GM23338 (cell line): Measurements from ENCODE around the gene ZIC2. TPM values are rescaled to one million over a fixed set of nuclear protein-coding genes. Genes with fewer than 3 reads are reported as not detected.
"Not testable (repeated sequence)": the region's sequence is repeated elsewhere in the genome, so short reads cannot be mapped to it uniquely, and the experiment has no call there.

Experiments used
- ATAC-seq: fragments of 200-7000 bp; cut with Tn5 transposase; 3 replicates; pipeline ENCODE4 v1.9.1; 2020
- DNase-seq: peaks from one replicate; pipeline ENCODE4 v3.0.0-alpha.2; 2015; ENCODE audit warnings: low spot score
- H2AFZ ChIP-seq: fragments of 200-600 bp; sonication (generic); 2 replicates; pipeline ENCODE4 v1.8.0; 2016; ENCODE audit warnings: antibody characterized with exemption, mild to moderate bottlenecking, moderate library complexity
- H3F3A ChIP-seq: fragments of 200-600 bp; sonication (generic); replicated peaks from 2 replicates; pipeline ENCODE4 v1.8.0; 2017; ENCODE audit warnings: antibody characterized with exemption, mixed run types, low read depth
- H3K27ac ChIP-seq: fragments of 200-600 bp; sonication (generic); 2 replicates; pipeline ENCODE4 v1.6.1; 2016; ENCODE audit warnings: low read depth
- H3K27me3 ChIP-seq: fragments of 200-600 bp; sonication (generic); 2 replicates; pipeline ENCODE4 v1.8.0; 2016; ENCODE audit warnings: mild to moderate bottlenecking, mixed run types, moderate library complexity; ENCODE audit not compliant: insufficient read depth
- H3K36me3 ChIP-seq: fragments of 200-600 bp; sonication (generic); 2 replicates; pipeline ENCODE4 v1.8.0; 2016; ENCODE audit warnings: mild to moderate bottlenecking; ENCODE audit not compliant: insufficient read depth
- H3K4me1 ChIP-seq: fragments of 200-600 bp; sonication (generic); 2 replicates; pipeline ENCODE4 v1.8.0; 2016; ENCODE audit warnings: mild to moderate bottlenecking, moderate library complexity; ENCODE audit not compliant: insufficient read depth
- H3K4me2 ChIP-seq: fragments of 200-600 bp; sonication (generic); 2 replicates; pipeline ENCODE4 v1.7.1; 2017; ENCODE audit warnings: mixed run types
- H3K4me3 ChIP-seq: fragments of 200-600 bp; sonication (generic); 2 replicates; pipeline ENCODE4 v1.6.1; 2016; ENCODE audit warnings: mixed run types
- H3K79me2 ChIP-seq: fragments of 200-600 bp; sonication (generic); replicated peaks from 2 replicates; pipeline ENCODE4 v1.8.0; 2017; ENCODE audit warnings: mild to moderate bottlenecking; ENCODE audit not compliant: insufficient read depth
- H3K9me2 ChIP-seq: fragments of 200-600 bp; sonication (generic); 2 replicates; pipeline ENCODE4 v1.8.0; 2017; ENCODE audit not compliant: insufficient read depth
- H4K20me1 ChIP-seq: fragments of 200-600 bp; sonication (generic); replicated peaks from 2 replicates; pipeline ENCODE4 v1.8.0; 2017; ENCODE audit warnings: mild to moderate bottlenecking; ENCODE audit not compliant: insufficient read depth
- H3K27ac Mint-ChIP-seq: 2 replicates; pipeline ENCODE4 v1.8.0; 2020; ENCODE audit warnings: inconsistent platforms, mild to moderate bottlenecking, moderate library complexity, mixed read lengths
- H3K27me3 Mint-ChIP-seq: 3 replicates; pipeline ENCODE4 v1.8.0; 2022; ENCODE audit warnings: low read depth, mild to moderate bottlenecking, moderate library complexity, mixed read lengths, inconsistent platforms; ENCODE audit not compliant: insufficient read depth, poor library complexity
- H3K36me3 Mint-ChIP-seq: 3 replicates; pipeline ENCODE4 v1.8.0; 2021; ENCODE audit warnings: low read depth, mild to moderate bottlenecking, inconsistent platforms, moderate library complexity, mixed read lengths
- H3K4me1 Mint-ChIP-seq: 3 replicates; pipeline ENCODE4 v1.8.0; 2020; ENCODE audit warnings: mild to moderate bottlenecking, inconsistent platforms, mixed read lengths
- H3K4me3 Mint-ChIP-seq: 3 replicates; pipeline ENCODE4 v1.8.0; 2021; ENCODE audit warnings: moderate library complexity, mild to moderate bottlenecking, inconsistent platforms, mixed read lengths
- H3K9me3 Mint-ChIP-seq: 3 replicates; pipeline ENCODE4 v1.8.0; 2020; ENCODE audit warnings: moderate library complexity, mild to moderate bottlenecking, inconsistent platforms, mixed read lengths
- CREB1 ChIP-seq: fragments of 250-450 bp; sonication (Bioruptor Pico); IDR thresholded peaks from 2 replicates; pipeline ENCODE4 v1.5.0; 2020; ENCODE audit warnings: low read depth, mild to moderate bottlenecking, moderate library complexity
- EZH2 ChIP-seq: fragments of 200-600 bp; sonication (generic); IDR thresholded peaks from one replicate; pipeline ENCODE4 v1.8.0; 2017; ENCODE audit warnings: antibody characterized with exemption, mild to moderate bottlenecking, low read depth; ENCODE audit not compliant: unreplicated experiment
- POLR2AphosphoS5 ChIP-seq: IDR thresholded peaks from 2 replicates; pipeline ENCODE4 v1.6.1; 2016; ENCODE audit warnings: antibody characterized with exemption, low read depth
- ZNF331 ChIP-seq: fragments of 250-450 bp; sonication (Bioruptor Pico); IDR thresholded peaks from 2 replicates; pipeline ENCODE4 v1.5.0; 2020; ENCODE audit warnings: low read depth, mild to moderate bottlenecking, moderate library complexity
- polyA plus RNA-seq: library from polyadenylated mRNA; unstranded; fragments of >200 nt; fragmentation: Nextera tagmentation; extraction: Ambion mirVana; gene quantifications from 2 replicates; pipeline ENCODE4 v1.2.1, GENCODE V29; 2016
- total RNA-seq: library from RNA; depleted of rRNA; stranded (reverse); fragments of >200 nt; shearing (Covaris generic); gene quantifications from 2 replicates; pipeline ENCODE4 v1.2.3, GENCODE V29; 2014
- TF ChIP-seq, protein P1 (sequence below), 2 experiments: fragments of 200-600 bp in 1 of 2; sonication (generic) in 1 of 2; conservative IDR thresholded peaks; 2 replicates each; pipeline versions ENCODE4 v1.5.1 to v1.6.1; 2016 to 2017; ENCODE audit warnings: antibody characterized with exemption in 2 of 2, low read depth in 2 of 2, mild to moderate bottlenecking in 2 of 2, moderate library complexity in 1 of 2
- TF ChIP-seq, protein P2 (sequence below): IDR thresholded peaks from one replicate; pipeline ENCODE4 v1.6.1; 2018; ENCODE audit warnings: antibody characterized with exemption; ENCODE audit not compliant: unreplicated experiment
- TF ChIP-seq, protein P3 (sequence below): IDR thresholded peaks from 2 replicates; pipeline ENCODE4 v1.6.1; 2016; ENCODE audit warnings: antibody characterized with exemption

ZIC2 gene
- total and polyA plus RNA-seq, 2 experiments from 2014 or later, result 63.2 to 87.9 TPM

DNA sequence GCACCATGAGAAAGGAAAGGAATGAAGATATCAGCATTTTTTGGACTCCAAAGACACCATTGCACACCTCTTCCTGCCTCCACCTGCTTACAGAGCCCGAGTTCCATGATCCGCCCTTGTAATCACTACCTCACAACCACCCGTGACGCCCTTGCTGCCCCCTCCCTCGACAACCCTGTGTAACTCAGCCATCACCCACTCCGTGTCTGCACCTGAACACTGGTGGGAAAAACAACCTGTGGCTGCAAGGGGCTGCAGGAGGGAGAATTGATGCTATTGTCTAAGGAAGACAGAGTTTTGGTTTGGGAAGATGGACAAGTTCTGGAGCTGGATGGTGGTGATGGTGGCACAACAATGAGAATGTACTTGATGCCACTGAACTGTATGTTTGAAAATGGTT is 37.0 kb upstream of the ZIC2 start (continued):
- TF ChIP-seq, protein P1, sequence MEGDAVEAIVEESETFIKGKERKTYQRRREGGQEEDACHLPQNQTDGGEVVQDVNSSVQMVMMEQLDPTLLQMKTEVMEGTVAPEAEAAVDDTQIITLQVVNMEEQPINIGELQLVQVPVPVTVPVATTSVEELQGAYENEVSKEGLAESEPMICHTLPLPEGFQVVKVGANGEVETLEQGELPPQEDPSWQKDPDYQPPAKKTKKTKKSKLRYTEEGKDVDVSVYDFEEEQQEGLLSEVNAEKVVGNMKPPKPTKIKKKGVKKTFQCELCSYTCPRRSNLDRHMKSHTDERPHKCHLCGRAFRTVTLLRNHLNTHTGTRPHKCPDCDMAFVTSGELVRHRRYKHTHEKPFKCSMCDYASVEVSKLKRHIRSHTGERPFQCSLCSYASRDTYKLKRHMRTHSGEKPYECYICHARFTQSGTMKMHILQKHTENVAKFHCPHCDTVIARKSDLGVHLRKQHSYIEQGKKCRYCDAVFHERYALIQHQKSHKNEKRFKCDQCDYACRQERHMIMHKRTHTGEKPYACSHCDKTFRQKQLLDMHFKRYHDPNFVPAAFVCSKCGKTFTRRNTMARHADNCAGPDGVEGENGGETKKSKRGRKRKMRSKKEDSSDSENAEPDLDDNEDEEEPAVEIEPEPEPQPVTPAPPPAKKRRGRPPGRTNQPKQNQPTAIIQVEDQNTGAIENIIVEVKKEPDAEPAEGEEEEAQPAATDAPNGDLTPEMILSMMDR (conservative IDR thresholded peaks at IDR 0.05; ENCODE audit: low read depth in 2 of 2), result no peak

DNA sequence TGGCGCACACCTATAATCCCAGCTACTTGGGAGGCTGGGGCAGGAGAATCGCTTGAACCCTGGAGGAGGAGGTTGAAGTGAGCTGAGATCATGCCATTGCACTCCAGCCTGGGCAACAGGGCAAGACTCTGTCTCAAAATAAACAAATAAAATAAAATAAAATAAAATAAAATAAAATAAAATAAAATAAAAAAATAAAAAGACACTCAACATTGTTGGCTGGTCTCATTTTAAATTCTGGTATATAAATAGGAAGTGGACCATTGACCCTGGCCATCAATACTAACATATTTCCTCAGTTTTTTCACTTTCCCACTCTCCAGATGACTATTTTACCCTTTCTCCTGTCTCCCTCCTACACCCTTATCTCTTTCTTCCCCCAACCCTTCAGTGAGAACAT is 36.1 kb upstream of the ZIC2 start:
- ATAC-seq, H3K27ac Mint-ChIP-seq: not testable (repeated sequence)

DNA sequence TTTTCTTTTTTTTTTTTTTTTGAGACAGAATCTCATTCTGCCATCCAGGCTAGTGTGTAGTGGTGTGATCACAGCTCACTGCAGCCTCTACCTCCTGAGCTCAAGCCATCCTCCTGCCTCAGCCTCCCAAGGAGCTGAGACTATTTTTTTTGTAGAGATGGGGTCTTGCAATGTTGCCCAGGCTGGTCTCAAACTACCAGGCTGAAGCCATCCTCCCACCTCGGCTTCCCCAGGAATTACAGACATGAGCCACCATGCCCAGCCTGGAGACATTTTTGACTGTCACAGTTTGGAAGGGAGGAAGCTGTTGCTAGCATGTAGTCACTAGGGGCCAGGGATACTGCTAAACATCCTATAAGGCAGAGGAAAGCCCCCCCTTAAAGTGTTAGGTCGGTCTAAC is 33.9 kb upstream of the ZIC2 start:
- no peak overlapping the region for H3K4me2 ChIP-seq
- H3K4me3 ChIP-seq, result no peak overlapping the region
- Mint-ChIP-seq H3K36me3 (no peaks in the 10 kb centered on the region), H3K4me1 (peaks cover 26% of the 10 kb centered on the region), H3K9me3 (no peaks in the 10 kb centered on the region), H3K4me3 (no peak overlapping the region), H3K27me3 (peaks cover 17% of the 10 kb centered on the region), H3K27ac (no peak overlapping the region)
- H4K20me1 ChIP-seq, result no peaks in the 10 kb centered on the region
- H3K36me3 ChIP-seq, result no peaks in the 10 kb centered on the region
- H3K27ac ChIP-seq, result no peak overlapping the region
- no peak overlapping the region for H2AFZ ChIP-seq
- H3K4me1 ChIP-seq, result peaks cover 8% of the 10 kb centered on the region
- DNase-seq (no peak), ATAC-seq (no peak)
- H3F3A ChIP-seq, result 0 out of 2 replicates have a peak, but pooled peaks cover 3% of the 10 kb centered on the region
- H3K27me3 ChIP-seq, result no peaks in the 10 kb centered on the region
- H3K9me2 ChIP-seq, result no peaks in the 10 kb centered on the region; the same call in 1 of the 2 replicates
- no peaks in the 10 kb centered on the region for H3K79me2 ChIP-seq
- TF ChIP-seq, protein P2, sequence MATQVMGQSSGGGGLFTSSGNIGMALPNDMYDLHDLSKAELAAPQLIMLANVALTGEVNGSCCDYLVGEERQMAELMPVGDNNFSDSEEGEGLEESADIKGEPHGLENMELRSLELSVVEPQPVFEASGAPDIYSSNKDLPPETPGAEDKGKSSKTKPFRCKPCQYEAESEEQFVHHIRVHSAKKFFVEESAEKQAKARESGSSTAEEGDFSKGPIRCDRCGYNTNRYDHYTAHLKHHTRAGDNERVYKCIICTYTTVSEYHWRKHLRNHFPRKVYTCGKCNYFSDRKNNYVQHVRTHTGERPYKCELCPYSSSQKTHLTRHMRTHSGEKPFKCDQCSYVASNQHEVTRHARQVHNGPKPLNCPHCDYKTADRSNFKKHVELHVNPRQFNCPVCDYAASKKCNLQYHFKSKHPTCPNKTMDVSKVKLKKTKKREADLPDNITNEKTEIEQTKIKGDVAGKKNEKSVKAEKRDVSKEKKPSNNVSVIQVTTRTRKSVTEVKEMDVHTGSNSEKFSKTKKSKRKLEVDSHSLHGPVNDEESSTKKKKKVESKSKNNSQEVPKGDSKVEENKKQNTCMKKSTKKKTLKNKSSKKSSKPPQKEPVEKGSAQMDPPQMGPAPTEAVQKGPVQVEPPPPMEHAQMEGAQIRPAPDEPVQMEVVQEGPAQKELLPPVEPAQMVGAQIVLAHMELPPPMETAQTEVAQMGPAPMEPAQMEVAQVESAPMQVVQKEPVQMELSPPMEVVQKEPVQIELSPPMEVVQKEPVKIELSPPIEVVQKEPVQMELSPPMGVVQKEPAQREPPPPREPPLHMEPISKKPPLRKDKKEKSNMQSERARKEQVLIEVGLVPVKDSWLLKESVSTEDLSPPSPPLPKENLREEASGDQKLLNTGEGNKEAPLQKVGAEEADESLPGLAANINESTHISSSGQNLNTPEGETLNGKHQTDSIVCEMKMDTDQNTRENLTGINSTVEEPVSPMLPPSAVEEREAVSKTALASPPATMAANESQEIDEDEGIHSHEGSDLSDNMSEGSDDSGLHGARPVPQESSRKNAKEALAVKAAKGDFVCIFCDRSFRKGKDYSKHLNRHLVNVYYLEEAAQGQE, result no peak
- TF ChIP-seq, protein P1 (conservative IDR thresholded peaks at IDR 0.05; ENCODE audit: low read depth in 2 of 2), result no peak
- TF ChIP-seq CREB1 (no peak), ZNF331 (CRISPR knock-in tag) (no peak), POLR2AphosphoS5 (no peak), EZH2 (no peak)
- TF ChIP-seq, protein P3, sequence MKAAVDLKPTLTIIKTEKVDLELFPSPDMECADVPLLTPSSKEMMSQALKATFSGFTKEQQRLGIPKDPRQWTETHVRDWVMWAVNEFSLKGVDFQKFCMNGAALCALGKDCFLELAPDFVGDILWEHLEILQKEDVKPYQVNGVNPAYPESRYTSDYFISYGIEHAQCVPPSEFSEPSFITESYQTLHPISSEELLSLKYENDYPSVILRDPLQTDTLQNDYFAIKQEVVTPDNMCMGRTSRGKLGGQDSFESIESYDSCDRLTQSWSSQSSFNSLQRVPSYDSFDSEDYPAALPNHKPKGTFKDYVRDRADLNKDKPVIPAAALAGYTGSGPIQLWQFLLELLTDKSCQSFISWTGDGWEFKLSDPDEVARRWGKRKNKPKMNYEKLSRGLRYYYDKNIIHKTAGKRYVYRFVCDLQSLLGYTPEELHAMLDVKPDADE, result no peak

More for the DNA sequence above, 36.1 kb upstream of the ZIC2 start:
- not testable (repeated sequence) for H3K79me2 ChIP-seq, H3F3A ChIP-seq, H3K9me2 ChIP-seq, H3K4me1 ChIP-seq, H3K4me3 ChIP-seq, H3K27ac ChIP-seq, H3K9me3 Mint-ChIP-seq, H3K36me3 ChIP-seq, H3K4me2 ChIP-seq, DNase-seq, H3K27me3 ChIP-seq, H3K4me3 Mint-ChIP-seq, H2AFZ ChIP-seq, H3K36me3 Mint-ChIP-seq, H4K20me1 ChIP-seq
- Mint-ChIP-seq H3K4me1 (peaks cover 25% of the 10 kb centered on the region), H3K27me3 (peaks cover 10% of the 10 kb centered on the region)
